ENCODE measurements around the gene REXO5.

DNA sequence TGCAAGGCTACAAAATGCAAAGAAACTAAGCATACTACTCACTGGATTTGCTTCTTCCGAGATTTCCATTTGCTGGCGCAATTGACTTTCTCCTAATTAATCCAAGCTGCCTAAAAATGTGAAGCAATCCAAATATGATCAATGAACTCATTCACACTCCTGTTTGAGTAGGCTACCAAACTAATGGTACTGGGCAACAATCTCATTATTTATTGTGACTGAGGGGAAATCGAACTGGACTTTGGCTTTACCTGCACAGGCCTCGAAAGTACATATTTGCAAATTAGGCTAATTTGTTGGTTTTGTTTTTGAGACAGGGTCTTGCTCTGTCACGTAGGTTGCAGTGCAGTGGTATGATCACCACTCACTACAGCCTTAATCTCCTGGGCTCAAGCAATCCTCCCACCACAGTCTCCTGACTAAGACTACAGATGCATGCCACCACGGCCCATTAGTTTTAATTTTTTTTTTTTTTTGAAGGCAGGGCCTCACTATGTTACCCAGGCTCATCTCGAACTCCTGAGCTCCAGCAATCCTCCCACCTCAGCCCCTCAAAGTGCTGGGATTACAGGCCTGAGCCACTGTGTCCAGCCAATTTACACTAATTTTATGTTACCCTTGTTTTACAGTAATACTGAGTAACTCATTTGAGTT is 2.6 kb upstream of the REXO5 start:
- TF ChIP-seq, protein P1, sequence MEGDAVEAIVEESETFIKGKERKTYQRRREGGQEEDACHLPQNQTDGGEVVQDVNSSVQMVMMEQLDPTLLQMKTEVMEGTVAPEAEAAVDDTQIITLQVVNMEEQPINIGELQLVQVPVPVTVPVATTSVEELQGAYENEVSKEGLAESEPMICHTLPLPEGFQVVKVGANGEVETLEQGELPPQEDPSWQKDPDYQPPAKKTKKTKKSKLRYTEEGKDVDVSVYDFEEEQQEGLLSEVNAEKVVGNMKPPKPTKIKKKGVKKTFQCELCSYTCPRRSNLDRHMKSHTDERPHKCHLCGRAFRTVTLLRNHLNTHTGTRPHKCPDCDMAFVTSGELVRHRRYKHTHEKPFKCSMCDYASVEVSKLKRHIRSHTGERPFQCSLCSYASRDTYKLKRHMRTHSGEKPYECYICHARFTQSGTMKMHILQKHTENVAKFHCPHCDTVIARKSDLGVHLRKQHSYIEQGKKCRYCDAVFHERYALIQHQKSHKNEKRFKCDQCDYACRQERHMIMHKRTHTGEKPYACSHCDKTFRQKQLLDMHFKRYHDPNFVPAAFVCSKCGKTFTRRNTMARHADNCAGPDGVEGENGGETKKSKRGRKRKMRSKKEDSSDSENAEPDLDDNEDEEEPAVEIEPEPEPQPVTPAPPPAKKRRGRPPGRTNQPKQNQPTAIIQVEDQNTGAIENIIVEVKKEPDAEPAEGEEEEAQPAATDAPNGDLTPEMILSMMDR (IDR thresholded peaks at IDR 0.05) = no peak
- TF ChIP-seq POLR2A (IDR thresholded peaks at IDR 0.05) = no peak

Measured in lower leg skin (tissue), 3 donors.